K562 (cell line): ENCODE measurements around the gene PIK3CD. TPM values are rescaled to one million over a fixed set of nuclear protein-coding genes. Genes with fewer than 3 reads are reported as not detected.

Source experiments
- ATAC-seq: fragments of 200-7000 bp; cut with Tn5 transposase; 3 replicates; pipeline ENCODE4 v1.9.1; 2020; ENCODE audit warnings: moderate library complexity
- BruUV-seq: library from RNA; stranded (reverse); fragments of 400-500 nt; replicated peaks from 2 replicates; lab custom pipeline; 2021; lab: Mats Ljungman, UMichigan
- CTCF ChIA-PET: fragments of 300-600 bp; formaldehyde crosslinking; extraction: SDS; loops from one replicate; lab custom pipeline; 2021; ENCODE audit warnings: low intra/inter-chr PET ratio; lab: Yijun Ruan, JAX
- POLR2A ChIA-PET: fragments of 300-600, 350-650 bp; sonication (Branson Sonifier 250); formaldehyde crosslinking; extraction: SDS; loops from one replicate; lab custom pipeline; 2021; ENCODE audit warnings: antibody characterized with exemption, inconsistent platforms; lab: Yijun Ruan, JAX
- DNase-seq, 4 experiments: peaks; one replicate each; pipeline versions ENCODE4 v3.0.0 to v3.0.0-alpha.2; 2011 to 2018; ENCODE audit warnings: low spot score in 3 of 4, mixed read lengths in 3 of 4; ENCODE audit errors: extremely low read depth in 1 of 4
- FAIRE-seq: peaks from 2 replicates; lab custom pipeline; 2011; peaks lifted over from hg19 to GRCh38; lab: Jason Lieb, UNC
- H2AFZ ChIP-seq: 2 replicates; pipeline ENCODE4 v1.6.0; 2011; ENCODE audit warnings: low read depth, low read length, control low read depth, inconsistent platforms
- H3K27ac ChIP-seq: fragments of 200-600 bp; 3 replicates; pipeline ENCODE4 v1.8.0; 2011; ENCODE audit warnings: low read depth, mild to moderate bottlenecking, control low read depth, inconsistent platforms, low read length, moderate library complexity, mixed read lengths; ENCODE audit errors: extremely low read depth
- H3K27me3 ChIP-seq, 2 experiments: fragments of 300-600 bp in 1 of 2; 2 replicates in 1 of 2; 3 replicates in 1 of 2; pipeline versions ENCODE4 v1.6.0 to v1.8.0; 2011; ENCODE audit warnings: inconsistent platforms in 2 of 2, low read length in 2 of 2, mild to moderate bottlenecking in 1 of 2, mixed read lengths in 1 of 2, moderate library complexity in 1 of 2; ENCODE audit not compliant: control insufficient read depth in 2 of 2, insufficient read depth in 2 of 2
- H3K36me3 ChIP-seq: fragments of 300-600 bp; 3 replicates; pipeline ENCODE4 v1.8.0; 2011; ENCODE audit warnings: mild to moderate bottlenecking, low read length, inconsistent platforms; ENCODE audit not compliant: control insufficient read depth, insufficient read depth
- H3K4me1 ChIP-seq, 2 experiments: fragments of 200-600 bp in 1 of 2; replicated peaks in 1 of 2; 2 replicates in 1 of 2; 3 replicates in 1 of 2; pipeline versions ENCODE4 v1.5.1 to v1.8.0; 2011; ENCODE audit warnings: inconsistent platforms in 2 of 2, low read length in 2 of 2, mild to moderate bottlenecking in 1 of 2, mixed read lengths in 1 of 2, moderate library complexity in 1 of 2; ENCODE audit not compliant: control insufficient read depth in 2 of 2, insufficient read depth in 2 of 2
- H3K4me2 ChIP-seq: 2 replicates; pipeline ENCODE4 v1.6.1; 2011; ENCODE audit warnings: low read length, control low read depth, inconsistent platforms, mixed read lengths; ENCODE audit not compliant: insufficient read depth
- H3K4me3 ChIP-seq: fragments of 200-600 bp; sonication (generic), shearing (Covaris generic); 2 replicates; pipeline ENCODE4 v1.5.1; 2016; ENCODE audit warnings: control low read depth, inconsistent platforms
- H3K79me2 ChIP-seq: fragments of 200-600 bp; 3 replicates; pipeline ENCODE4 v1.8.0; 2011; ENCODE audit warnings: low read length, inconsistent platforms; ENCODE audit not compliant: control insufficient read depth, insufficient read depth
- H3K9ac ChIP-seq, 2 experiments: 2 replicates each; pipeline versions ENCODE4 v1.6.0 to v1.6.1; 2011; ENCODE audit warnings: low read depth in 2 of 2, low read length in 2 of 2, control low read depth in 1 of 2, inconsistent platforms in 1 of 2, mild to moderate bottlenecking in 1 of 2, mixed read lengths in 1 of 2; ENCODE audit not compliant: insufficient read depth in 1 of 2
- H3K9me1 ChIP-seq: one replicate; pipeline ENCODE4 v1.6.0; 2011; ENCODE audit warnings: inconsistent platforms, mild to moderate bottlenecking, low read length, moderate library complexity; ENCODE audit not compliant: control insufficient read depth, insufficient read depth
- H3K9me3 ChIP-seq: replicated peaks from 2 replicates; pipeline ENCODE4 v1.5.1; 2011; ENCODE audit warnings: low read depth, low read length, inconsistent platforms; ENCODE audit not compliant: control insufficient read depth, insufficient read depth
- H4K20me1 ChIP-seq: replicated peaks from 2 replicates; pipeline ENCODE4 v1.6.1; 2011; ENCODE audit warnings: low read length, inconsistent platforms, mixed read lengths; ENCODE audit not compliant: control insufficient read depth, insufficient read depth
- ELF1 ChIP-seq: fragments of 200-800 bp; sonication (Bioruptor generic); IDR thresholded peaks from 2 replicates; pipeline ENCODE4 v1.6.1; 2016; ENCODE audit warnings: missing genetic modification characterization, missing compliant biosample characterization
- KDM5B ChIP-seq: fragments of 200-600 bp; sonication (generic); IDR thresholded peaks from 2 replicates; pipeline ENCODE4 v1.6.1; 2012; ENCODE audit warnings: low read depth, mild to moderate bottlenecking, moderate library complexity, low read length, control low read depth, inconsistent platforms; ENCODE audit not compliant: insufficient replicate concordance
- NFE2L1 ChIP-seq: fragments of 450-650 bp; IDR thresholded peaks from 2 replicates; pipeline ENCODE4 v1.6.1; 2016; ENCODE audit warnings: missing genetic modification characterization, low read depth, mild to moderate bottlenecking, missing compliant biosample characterization, moderate library complexity, borderline replicate concordance
- RHOXF2B ChIP-seq: fragments of 250-450 bp; sonication (Bioruptor Pico); conservative IDR thresholded peaks from 2 replicates; pipeline ENCODE4 v1.5.1; 2021
- ZNF431 ChIP-seq: sonication (generic); formaldehyde crosslinking; IDR thresholded peaks from 2 replicates; pipeline ENCODE4 v1.8.0; 2022; ENCODE audit warnings: mild to moderate bottlenecking, missing genetic modification reagents
- WGBS: fragments of 100-300 bp; shearing (Covaris generic); methylation state at CpG from one replicate; pipeline ENCODE4 v1.1.6; 2016; ENCODE audit warnings: low coverage, mixed read lengths; ENCODE audit not compliant: insufficient coverage; ENCODE audit errors: missing lambda C conversion rate; 5-methylcytosine and 5-hydroxymethylcytosine counted together
- in situ Hi-C: fragments of 300-500 bp; cut with MboI; formaldehyde crosslinking; loops from 4 replicates; pipeline ENCODE4 v1.15.0; 2018; ENCODE audit warnings: inconsistent platforms, mixed read lengths
- intact Hi-C: fragments of 100-400 bp; cut with micrococcal nuclease; formaldehyde crosslinking; loops from 2 replicates; pipeline ENCODE4 v1.14.2; 2022
- polyA plus RNA-seq, 8 experiments: library from polyadenylated mRNA; depleted of rRNA in 4 of 8; stranded (reverse) in 5 of 8; unstranded in 3 of 8; fragments of >200 nt; fragmentation: Nextera tagmentation in 2 of 8; fragmentation: Illumina TruSeq in 1 of 8; extraction: Ambion mirVana in 2 of 8; extraction: Trizol in 1 of 8; gene quantifications; 2 replicates each; pipeline versions ENCODE4 v1.2.1 to v1.2.3, GENCODE V29; 2011 to 2014; ENCODE audit warnings: inconsistent platforms in 1 of 8, missing spikeins in 1 of 8
- total RNA-seq, 7 experiments: library from RNA; depleted of rRNA in 6 of 7; stranded (reverse); fragments of >200 nt in 6 of 7; fragmentation: Illumina TruSeq in 2 of 7; extraction: Trizol in 2 of 7; gene quantifications; 2 replicates each; pipeline versions ENCODE4 v1.2.1 to v1.2.3, GENCODE V29; 2011 to 2021; ENCODE audit warnings: low replicate concordance in 1 of 7
- TF ChIP-seq, protein P1 (sequence below): fragments of 450-650 bp; IDR thresholded peaks from 2 replicates; pipeline ENCODE4 v1.6.1; 2016; ENCODE audit warnings: low read depth, mild to moderate bottlenecking, moderate library complexity
- TF ChIP-seq, protein P2 (sequence below): fragments of 450-650 bp; IDR thresholded peaks from 2 replicates; pipeline ENCODE4 v1.6.1; 2018; ENCODE audit warnings: mild to moderate bottlenecking, low read depth; ENCODE audit not compliant: partially characterized antibody
- TF ChIP-seq, protein P3 (sequence below): fragments of 250-450 bp; sonication (Bioruptor Pico); IDR thresholded peaks from 2 replicates; pipeline ENCODE4 v1.8.0; 2022; ENCODE audit warnings: moderate library complexity, mild to moderate bottlenecking, inconsistent platforms

Gene PIK3CD
- total and polyA plus RNA-seq, 9 of the 15 experiments (the other 6 are each of a cell fraction or from before 2014, with no cell fraction given): 1.8 to 20.8 (median 7.2) TPM

DNA sequence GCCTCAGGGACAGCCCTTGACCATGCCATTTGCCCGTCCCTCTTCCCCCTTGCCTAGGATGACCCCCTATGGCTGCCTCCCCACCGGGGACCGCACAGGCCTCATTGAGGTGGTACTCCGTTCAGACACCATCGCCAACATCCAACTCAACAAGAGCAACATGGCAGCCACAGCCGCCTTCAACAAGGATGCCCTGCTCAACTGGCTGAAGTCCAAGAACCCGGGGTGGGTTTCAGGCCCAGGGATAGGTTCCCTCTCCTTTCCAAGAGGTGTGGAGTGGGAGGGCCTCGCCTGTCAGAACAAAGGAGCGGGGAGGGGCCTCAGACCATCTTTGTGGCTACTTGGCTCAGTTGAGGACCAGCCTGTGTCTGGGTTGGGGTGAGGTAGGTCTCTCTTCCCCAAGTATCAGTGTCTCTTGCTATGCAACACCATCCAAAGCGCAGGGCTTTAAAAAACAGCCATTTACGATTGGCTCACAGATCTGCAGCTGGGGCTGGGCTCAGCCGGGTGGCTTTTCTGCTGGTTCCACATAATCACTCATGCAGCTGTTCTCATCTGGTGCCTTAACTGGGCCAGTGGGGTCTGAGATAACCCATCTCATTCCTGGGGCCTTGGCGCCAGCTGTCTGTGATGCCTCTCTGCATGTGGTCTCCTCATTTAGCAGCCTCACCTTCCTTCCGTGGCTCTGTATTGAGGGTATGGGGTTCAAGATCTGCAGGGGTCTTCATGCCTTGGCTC is 71.7 kb downstream of the PIK3CD start (continued):
- TF ChIP-seq, protein P1, sequence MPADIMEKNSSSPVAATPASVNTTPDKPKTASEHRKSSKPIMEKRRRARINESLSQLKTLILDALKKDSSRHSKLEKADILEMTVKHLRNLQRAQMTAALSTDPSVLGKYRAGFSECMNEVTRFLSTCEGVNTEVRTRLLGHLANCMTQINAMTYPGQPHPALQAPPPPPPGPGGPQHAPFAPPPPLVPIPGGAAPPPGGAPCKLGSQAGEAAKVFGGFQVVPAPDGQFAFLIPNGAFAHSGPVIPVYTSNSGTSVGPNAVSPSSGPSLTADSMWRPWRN: no peak

DNA sequence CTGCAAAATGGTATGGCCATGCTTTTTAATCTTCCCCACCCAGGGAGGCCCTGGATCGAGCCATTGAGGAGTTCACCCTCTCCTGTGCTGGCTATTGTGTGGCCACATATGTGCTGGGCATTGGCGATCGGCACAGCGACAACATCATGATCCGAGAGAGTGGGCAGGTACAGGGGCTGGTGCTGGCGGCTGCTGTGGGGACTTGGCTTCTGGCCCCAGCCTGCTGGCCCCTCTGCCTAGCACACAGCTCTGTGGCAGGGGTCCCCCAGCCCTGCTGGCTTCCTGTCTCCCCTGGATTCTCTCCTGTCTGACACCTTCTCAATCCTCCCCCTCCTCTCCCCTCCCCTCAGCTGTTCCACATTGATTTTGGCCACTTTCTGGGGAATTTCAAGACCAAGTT is 72.4 kb downstream of the PIK3CD start:
- no peaks in the 10 kb centered on the region for H3K27me3 ChIP-seq
- H3K4me1 ChIP-seq: peaks cover 14 to 53% of the 10 kb centered on the region in 2 experiments
- BruUV-seq: no TSS peak
- in situ Hi-C loops: no loop called here
- ChIA-PET POLR2A (no interaction called here), CTCF (interaction anchor here (3.6 kb wide), 1 partner anchor 97 kb away, joined by 66 read pairs; no protein-coding TSS in a partner anchor)
- no peak overlapping the region for H2AFZ ChIP-seq
- no peak for TF ChIP-seq ZNF431 (CRISPR knock-in tag)
- TF ChIP-seq, protein P2, sequence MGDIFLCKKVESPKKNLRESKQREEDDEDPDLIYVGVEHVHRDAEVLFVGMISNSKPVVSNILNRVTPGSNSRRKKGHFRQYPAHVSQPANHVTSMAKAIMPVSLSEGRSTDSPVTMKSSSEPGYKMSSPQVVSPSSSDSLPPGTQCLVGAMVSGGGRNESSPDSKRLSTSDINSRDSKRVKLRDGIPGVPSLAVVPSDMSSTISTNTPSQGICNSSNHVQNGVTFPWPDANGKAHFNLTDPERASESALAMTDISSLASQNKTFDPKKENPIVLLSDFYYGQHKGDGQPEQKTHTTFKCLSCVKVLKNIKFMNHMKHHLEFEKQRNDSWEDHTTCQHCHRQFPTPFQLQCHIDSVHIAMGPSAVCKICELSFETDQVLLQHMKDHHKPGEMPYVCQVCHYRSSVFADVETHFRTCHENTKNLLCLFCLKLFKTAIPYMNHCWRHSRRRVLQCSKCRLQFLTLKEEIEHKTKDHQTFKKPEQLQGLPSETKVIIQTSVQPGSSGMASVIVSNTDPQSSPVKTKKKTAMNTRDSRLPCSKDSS: no peak
- TF ChIP-seq, protein P3, sequence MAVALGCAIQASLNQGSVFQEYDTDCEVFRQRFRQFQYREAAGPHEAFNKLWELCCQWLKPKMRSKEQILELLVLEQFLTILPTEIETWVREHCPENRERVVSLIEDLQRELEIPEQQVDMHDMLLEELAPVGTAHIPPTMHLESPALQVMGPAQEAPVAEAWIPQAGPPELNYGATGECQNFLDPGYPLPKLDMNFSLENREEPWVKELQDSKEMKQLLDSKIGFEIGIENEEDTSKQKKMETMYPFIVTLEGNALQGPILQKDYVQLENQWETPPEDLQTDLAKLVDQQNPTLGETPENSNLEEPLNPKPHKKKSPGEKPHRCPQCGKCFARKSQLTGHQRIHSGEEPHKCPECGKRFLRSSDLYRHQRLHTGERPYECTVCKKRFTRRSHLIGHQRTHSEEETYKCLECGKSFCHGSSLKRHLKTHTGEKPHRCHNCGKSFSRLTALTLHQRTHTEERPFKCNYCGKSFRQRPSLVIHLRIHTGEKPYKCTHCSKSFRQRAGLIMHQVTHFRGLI (CRISPR knock-in tag): no peak
- TF ChIP-seq ELF1 (tag): no peak
- TF ChIP-seq NFE2L1 (tag): no peak
- TF ChIP-seq KDM5B: no peak
- TF ChIP-seq RHOXF2B (CRISPR knock-in tag): no peak
- no peak overlapping the region for H3K4me3 ChIP-seq
- H3K9me3 ChIP-seq: no peaks in the 10 kb centered on the region
- intact Hi-C loops: loop anchor here (5.0 kb wide), 1 partner anchor 143 kb away; no protein-coding TSS in a partner anchor
- H3K79me2 ChIP-seq: no peaks in the 10 kb centered on the region
- H3K4me2 ChIP-seq: no peak overlapping the region
- no peak overlapping the region for H3K27ac ChIP-seq
- 86% methylated on average over 6 of the region's 6 CpGs for WGBS
- no peak overlapping the region for H3K9ac ChIP-seq
- no peak for DNase-seq
- H3K36me3 ChIP-seq: peaks cover 62% of the 10 kb centered on the region; the same call in 2 of the 3 replicates
- ATAC-seq: no peak
- no peaks in the 10 kb centered on the region for H4K20me1 ChIP-seq
- peaks cover 3% of the 10 kb centered on the region for H3K9me1 ChIP-seq
- FAIRE-seq: no peak
